HCT116 (cell line): ENCODE results near the gene MMGT1. TPM values are rescaled to one million over a fixed set of nuclear protein-coding genes. Genes with fewer than 3 reads are reported as not detected.

ENCODE experiments used
- ATAC-seq: fragments of 200-7000 bp; cut with Tn5 transposase; 2 replicates; pipeline ENCODE4 v1.9.1; 2020; ENCODE audit warnings: mild to moderate bottlenecking, moderate library complexity
- BruUV-seq: library from RNA; stranded (reverse); fragments of 400-500 nt; replicated peaks from 2 replicates; lab custom pipeline; 2021; lab: Mats Ljungman, UMichigan
- CTCF ChIA-PET: fragments of 300-600 bp; sonication (Branson Sonifier 250); formaldehyde crosslinking; loops from one replicate; lab custom pipeline; 2021; ENCODE audit warnings: antibody characterized with exemption; lab: Charles Lee
- POLR2A ChIA-PET: fragments of 300-600, 350-600 bp; sonication (Branson Sonifier 250); formaldehyde crosslinking; loops from one replicate; lab custom pipeline; 2021; ENCODE audit warnings: antibody characterized with exemption; lab: Charles Lee
- RAD21 ChIA-PET, 2 experiments: fragments of 300-600 bp; sonication (Branson Sonifier 250); formaldehyde crosslinking; loops; one replicate each; lab custom pipeline; 2023; ENCODE audit warnings: low total read pairs in 2 of 2; ENCODE audit not compliant: uncharacterized antibody in 2 of 2, unreplicated experiment in 2 of 2, low non-redundant PET in 1 of 2; lab: Charles Lee
- DNase-seq: peaks from one replicate; pipeline ENCODE4 v3.0.0-alpha.2; 2010; ENCODE audit warnings: low read depth, low spot score
- H2AFZ ChIP-seq: fragments of 200-600 bp; shearing (Covaris generic), sonication (generic); 2 replicates; pipeline ENCODE4 v1.6.1; 2017; ENCODE audit warnings: low read depth, mixed run types, mixed read lengths, antibody characterized with exemption, low read length; ENCODE audit not compliant: poor library complexity, severe bottlenecking
- H3K27ac ChIP-seq: 2 replicates; pipeline ENCODE4 v1.5.1; 2012; ENCODE audit warnings: low read depth, low read length
- H3K27me3 ChIP-seq: fragments of 200-600 bp; sonication (generic); 2 replicates; pipeline ENCODE4 v1.6.1; 2016; ENCODE audit warnings: mixed run types, low read length, mixed read lengths; ENCODE audit not compliant: insufficient read depth
- H3K36me3 ChIP-seq, 2 experiments: fragments of 200-500 bp in 1 of 2; fragments of 200-600 bp in 1 of 2; sonication (Bioruptor generic) in 1 of 2; sonication (generic) in 1 of 2; 2 replicates each; pipeline versions ENCODE4 v1.5.1 to v1.6.1; 2014 to 2016; ENCODE audit warnings: low read length in 2 of 2, inconsistent platforms in 1 of 2, mixed read lengths in 1 of 2, mixed run types in 1 of 2; ENCODE audit not compliant: insufficient read depth in 2 of 2, control insufficient read depth in 1 of 2
- H3K4me1 ChIP-seq, 2 experiments: fragments of 200-600 bp in 1 of 2; sonication (generic) in 1 of 2; 2 replicates each; pipeline versions ENCODE4 v1.5.1 to v1.6.1; 2012 to 2017; ENCODE audit warnings: low read length in 2 of 2, inconsistent platforms in 1 of 2, mild to moderate bottlenecking in 1 of 2, mixed read lengths in 1 of 2, mixed run types in 1 of 2, moderate library complexity in 1 of 2; ENCODE audit not compliant: insufficient read depth in 2 of 2, control insufficient read depth in 1 of 2
- H3K4me2 ChIP-seq: fragments of 200-600 bp; sonication (generic); 2 replicates; pipeline ENCODE4 v1.6.1; 2017; ENCODE audit warnings: mixed run types, low read length, mixed read lengths
- H3K4me3 ChIP-seq, 2 experiments: fragments of 200-600 bp in 1 of 2; sonication (generic) in 1 of 2; replicated peaks in 1 of 2; 2 replicates each; pipeline ENCODE4 v1.5.1; 2011 to 2016; ENCODE audit warnings: low read length in 2 of 2, control low read depth in 1 of 2, low read depth in 1 of 2, mild to moderate bottlenecking in 1 of 2, mixed read lengths in 1 of 2, mixed run types in 1 of 2
- H3K79me2 ChIP-seq: fragments of 200-600 bp; sonication (generic); 2 replicates; pipeline ENCODE4 v1.6.1; 2017; ENCODE audit warnings: mild to moderate bottlenecking, mixed run types, low read length, moderate library complexity, mixed read lengths; ENCODE audit not compliant: insufficient read depth
- H3K9ac ChIP-seq: fragments of 200-600 bp; sonication (generic); 2 replicates; pipeline ENCODE4 v1.6.1; 2016; ENCODE audit warnings: low read length, mixed read lengths
- H3K9me2 ChIP-seq: fragments of 200-600 bp; sonication (generic), shearing (Covaris generic); 2 replicates; pipeline ENCODE4 v1.6.1; 2017; ENCODE audit warnings: mixed run types, mild to moderate bottlenecking, moderate library complexity; ENCODE audit not compliant: insufficient read depth
- H3K9me3 ChIP-seq, 2 experiments: fragments of 200-500 bp in 1 of 2; fragments of 200-600 bp in 1 of 2; sonication (Bioruptor generic) in 1 of 2; sonication (generic) in 1 of 2; 2 replicates each; pipeline ENCODE4 v1.6.1; 2014 to 2017; ENCODE audit warnings: low read length in 2 of 2, mixed read lengths in 2 of 2, inconsistent platforms in 1 of 2, low read depth in 1 of 2, mild to moderate bottlenecking in 1 of 2, mixed run types in 1 of 2, moderate library complexity in 1 of 2; ENCODE audit not compliant: control insufficient read depth in 1 of 2, insufficient read depth in 1 of 2
- H4K20me1 ChIP-seq: fragments of 200-600 bp; sonication (generic), shearing (Covaris generic); 2 replicates; pipeline ENCODE4 v1.6.1; 2017; ENCODE audit warnings: mixed run types, mild to moderate bottlenecking, moderate library complexity; ENCODE audit not compliant: insufficient read depth
- CBX3 ChIP-seq: IDR thresholded peaks from 2 replicates; pipeline ENCODE4 v1.6.1; 2012; ENCODE audit warnings: low read depth
- EGR1 ChIP-seq: IDR thresholded peaks from 2 replicates; pipeline ENCODE4 v1.6.1; 2012; ENCODE audit warnings: low read depth
- ELF1 ChIP-seq: IDR thresholded peaks from 2 replicates; pipeline ENCODE4 v1.6.1; 2012; ENCODE audit warnings: low read depth, borderline replicate concordance
- EZH2phosphoT487 ChIP-seq: fragments of 200-600 bp; IDR thresholded peaks from 2 replicates; pipeline ENCODE4 v1.6.1; 2018; ENCODE audit warnings: antibody characterized with exemption, borderline replicate concordance
- FOSL1 ChIP-seq: IDR thresholded peaks from 2 replicates; pipeline ENCODE4 v1.6.1; 2012; ENCODE audit warnings: low read depth
- JUND ChIP-seq: IDR thresholded peaks from 2 replicates; pipeline ENCODE4 v1.6.1; 2012
- POLR2A ChIP-seq: IDR thresholded peaks from 2 replicates; pipeline ENCODE4 v1.7.0; 2011; ENCODE audit warnings: borderline replicate concordance; ENCODE audit not compliant: insufficient read depth, insufficient read length; ENCODE audit errors: extremely low read depth
- RAD21 ChIP-seq: IDR thresholded peaks from 2 replicates; pipeline ENCODE4 v1.6.1; 2012; ENCODE audit warnings: low read depth, mild to moderate bottlenecking
- REST ChIP-seq: IDR thresholded peaks from 2 replicates; pipeline ENCODE4 v1.6.1; 2012; ENCODE audit warnings: low read depth
- SIN3A ChIP-seq: IDR thresholded peaks from 2 replicates; pipeline ENCODE4 v1.6.1; 2012; ENCODE audit warnings: low read depth
- SRF ChIP-seq: IDR thresholded peaks from 2 replicates; pipeline ENCODE4 v1.6.1; 2012; ENCODE audit warnings: low read depth
- YY1 ChIP-seq: IDR thresholded peaks from 2 replicates; pipeline ENCODE4 v1.6.1; 2011; ENCODE audit warnings: low read length, low read depth, moderate library complexity, mild to moderate bottlenecking; ENCODE audit not compliant: insufficient replicate concordance; ENCODE audit errors: extremely low read depth
- ZNF274 ChIP-seq: fragments of 200-500 bp; sonication (Bioruptor generic); IDR thresholded peaks from 2 replicates; pipeline ENCODE4 v1.6.1; 2014; ENCODE audit warnings: mild to moderate bottlenecking, low read depth, low read length, inconsistent platforms
- intact Hi-C: fragments of 100-400 bp; cut with micrococcal nuclease; formaldehyde crosslinking; loops from 2 replicates; pipeline ENCODE4 v1.10.0; 2022
- total RNA-seq: library from RNA; stranded (reverse); gene quantifications from one replicate; pipeline ENCODE4 v1.2.1, GENCODE V29; 2021; ENCODE audit not compliant: unreplicated experiment

The MMGT1 gene
- total RNA-seq, 1 experiment from 2014 or later: 23.2 TPM

GRCh38 chrX:135981010-135981409 lies 7.2 kb upstream of the MMGT1 start:
- peaks cover 0 to 8% of the 10 kb centered on the region in 2 experiments; a peak in 1 of 4 replicates for H3K4me1 ChIP-seq
- no peak overlapping the region for H3K4me3 ChIP-seq
- no peak overlapping the region for H3K4me2 ChIP-seq
- H3K79me2 ChIP-seq: no peaks in the 10 kb centered on the region
- H3K9me3 ChIP-seq: no peaks in the 10 kb centered on the region
- DNase-seq (no peak), ATAC-seq (no peak)
- no peaks in the 10 kb centered on the region for H4K20me1 ChIP-seq
- ChIA-PET CTCF (no interaction called here), POLR2A (no interaction called here), RAD21 (no interaction called here)
- H3K36me3 ChIP-seq: no peaks in the 10 kb centered on the region
- intact Hi-C loops: no loop called here
- no peak for TF ChIP-seq CBX3
- no peak for TF ChIP-seq POLR2A
- TF ChIP-seq SIN3A: no peak
- no peak for TF ChIP-seq EGR1
- no peak for TF ChIP-seq FOSL1
- no peak for TF ChIP-seq EZH2phosphoT487
- no peak for TF ChIP-seq YY1
- TF ChIP-seq JUND: no peak
- TF ChIP-seq REST: no peak
- no peak for TF ChIP-seq ELF1
- no peak for TF ChIP-seq SRF
- no peak for TF ChIP-seq ZNF274
- TF ChIP-seq RAD21: no peak
- no peaks in the 10 kb centered on the region for H3K27me3 ChIP-seq
- H3K9me2 ChIP-seq: no peaks in the 10 kb centered on the region
- H2AFZ ChIP-seq: no peak overlapping the region
- no peak overlapping the region for H3K27ac ChIP-seq
- no TSS peak for BruUV-seq
- H3K9ac ChIP-seq: no peak overlapping the region
